Liver (tissue), 9 donors: ENCODE measurements around the gene MXD4. TPM values are rescaled to one million over a fixed set of nuclear protein-coding genes. Genes with fewer than 3 reads are reported as not detected.

Source experiments
- DNase-seq: peaks from one replicate; pipeline ENCODE4 v3.0.0-alpha.2; 2017; ENCODE audit warnings: low spot score
- H3K27ac ChIP-seq, 2 donors: one replicate each; pipeline ENCODE4 v1.7.0; 2013; ENCODE audit warnings: inconsistent platforms in 2 of 2, low read length in 2 of 2, control low read depth in 1 of 2, low read depth in 1 of 2, mild to moderate bottlenecking in 1 of 2
- H3K27me3 ChIP-seq, 4 donors: one replicate each; pipeline versions ENCODE4 v1.6.1 to v1.7.0; 2013; ENCODE audit warnings: low read length in 3 of 4, inconsistent platforms in 1 of 4, mild to moderate bottlenecking in 1 of 4, moderate library complexity in 1 of 4; ENCODE audit not compliant: control insufficient read depth in 4 of 4, insufficient read depth in 4 of 4
- H3K36me3 ChIP-seq, 4 donors: one replicate each; pipeline versions ENCODE4 v1.6.1 to v1.7.0; 2013; ENCODE audit warnings: low read length in 3 of 4, mild to moderate bottlenecking in 3 of 4, low read depth in 1 of 4, moderate library complexity in 1 of 4; ENCODE audit not compliant: control insufficient read depth in 4 of 4, insufficient read depth in 3 of 4
- H3K4me1 ChIP-seq, 4 donors: one replicate each; pipeline versions ENCODE4 v1.6.1 to v1.7.0; 2013; ENCODE audit warnings: low read length in 3 of 4, mild to moderate bottlenecking in 3 of 4, moderate library complexity in 1 of 4; ENCODE audit not compliant: control insufficient read depth in 4 of 4, insufficient read depth in 4 of 4
- H3K4me3 ChIP-seq, 3 donors: one replicate each; pipeline versions ENCODE4 v1.6.1 to v1.7.0; 2013; ENCODE audit warnings: low read length in 3 of 3, control low read depth in 1 of 3, low read depth in 1 of 3, mild to moderate bottlenecking in 1 of 3
- H3K9ac ChIP-seq, 2 donors: one replicate each; pipeline ENCODE4 v1.7.0; 2013; ENCODE audit warnings: low read length in 2 of 2, mild to moderate bottlenecking in 2 of 2, moderate library complexity in 2 of 2, control low read depth in 1 of 2, low read depth in 1 of 2
- H3K9me3 ChIP-seq, 4 donors: one replicate each; pipeline versions ENCODE4 v1.6.1 to v1.7.0; 2013; ENCODE audit warnings: low read length in 3 of 4; ENCODE audit not compliant: control insufficient read depth in 4 of 4
- ATF3 ChIP-seq: IDR thresholded peaks from 2 replicates; pipeline ENCODE4 v1.6.1; 2016; ENCODE audit warnings: antibody characterized with exemption
- CTCF ChIP-seq: fragments of 150-350 bp; IDR thresholded peaks from 2 replicates; pipeline ENCODE4 v1.5.1; 2017; ENCODE audit warnings: improper control_type of control experiment, low read depth, low read length; ENCODE audit not compliant: missing input control
- EGR1 ChIP-seq, 2 donors: IDR thresholded peaks; 2 replicates each; pipeline ENCODE4 v1.6.1; 2016 to 2018; ENCODE audit warnings: antibody characterized with exemption in 2 of 2, low read depth in 2 of 2
- FOXA1 ChIP-seq: IDR thresholded peaks from 2 replicates; pipeline ENCODE4 v1.6.1; 2016; ENCODE audit warnings: antibody characterized with exemption
- FOXA2 ChIP-seq: IDR thresholded peaks from 2 replicates; pipeline ENCODE4 v1.6.1; 2016; ENCODE audit warnings: antibody characterized with exemption
- GABPA ChIP-seq, 2 donors: IDR thresholded peaks in 1 of 2; conservative IDR thresholded peaks in 1 of 2; 2 replicates each; pipeline ENCODE4 v1.6.1; 2016; ENCODE audit warnings: antibody characterized with exemption in 2 of 2, mild to moderate bottlenecking in 1 of 2, moderate library complexity in 1 of 2
- HNF4A ChIP-seq, 2 donors: conservative IDR thresholded peaks; 2 replicates each; pipeline ENCODE4 v1.6.1; 2016; ENCODE audit warnings: antibody characterized with exemption in 2 of 2, mild to moderate bottlenecking in 2 of 2
- HNF4G ChIP-seq: IDR thresholded peaks from 2 replicates; pipeline ENCODE4 v1.6.1; 2016; ENCODE audit warnings: antibody characterized with exemption
- JUND ChIP-seq, 2 donors: IDR thresholded peaks; 2 replicates each; pipeline ENCODE4 v1.6.1; 2016; ENCODE audit warnings: antibody characterized with exemption in 2 of 2
- MAX ChIP-seq: IDR thresholded peaks from 2 replicates; pipeline ENCODE4 v1.6.1; 2016; ENCODE audit warnings: antibody characterized with exemption
- NR2F2 ChIP-seq: IDR thresholded peaks from 2 replicates; pipeline ENCODE4 v1.6.1; 2016; ENCODE audit warnings: antibody characterized with exemption
- RAD21 ChIP-seq, 2 donors: IDR thresholded peaks; 2 replicates each; pipeline ENCODE4 v1.6.1; 2016; ENCODE audit warnings: antibody characterized with exemption in 2 of 2, mild to moderate bottlenecking in 2 of 2
- REST ChIP-seq: IDR thresholded peaks from 2 replicates; pipeline ENCODE4 v1.6.1; 2016; ENCODE audit warnings: antibody characterized with exemption, mild to moderate bottlenecking
- RXRA ChIP-seq, 2 donors: IDR thresholded peaks; 2 replicates each; pipeline ENCODE4 v1.6.1; 2017 to 2018; ENCODE audit warnings: antibody characterized with exemption in 2 of 2, mild to moderate bottlenecking in 1 of 2
- SP1 ChIP-seq: IDR thresholded peaks from 2 replicates; pipeline ENCODE4 v1.6.1; 2018; ENCODE audit warnings: antibody characterized with exemption, mild to moderate bottlenecking
- TAF1 ChIP-seq: conservative IDR thresholded peaks from 2 replicates; pipeline ENCODE4 v1.6.1; 2016; ENCODE audit warnings: antibody characterized with exemption, mild to moderate bottlenecking
- YY1 ChIP-seq: IDR thresholded peaks from 2 replicates; pipeline ENCODE4 v1.6.1; 2016; ENCODE audit warnings: antibody characterized with exemption, mild to moderate bottlenecking
- ZBTB33 ChIP-seq: IDR thresholded peaks from 2 replicates; pipeline ENCODE4 v1.6.1; 2016; ENCODE audit warnings: antibody characterized with exemption
- WGBS: extraction: QIAGEN DNeasy Blood & Tissue Kit; methylation state at CpG from one replicate; pipeline ENCODE4 v1.1.7; 2013; 5-methylcytosine and 5-hydroxymethylcytosine counted together
- polyA plus RNA-seq, 2 donors: library from polyadenylated mRNA; stranded (reverse) in 1 of 2; unstranded in 1 of 2; fragments of 200-250 nt in 1 of 2; fragments of >200 nt in 1 of 2; fragmentation: Nextera tagmentation in 1 of 2; extraction: Ambion mirVana in 1 of 2; gene quantifications; one replicate each; pipeline versions ENCODE4 v1.2.1 to v1.2.3, GENCODE V29; 2013 to 2015
- total RNA-seq, 2 donors: library from RNA; depleted of rRNA; stranded (reverse); fragments of >200 nt; gene quantifications; one replicate each; pipeline ENCODE4 v1.2.3, GENCODE V29; 2014
- donor health status: healthy.
- donor health status: healthy.
- donor health status: healthy.
- donor health status: healthy.
- donor health status: healthy.

Gene MXD4
- total and polyA plus RNA-seq, 4 donors = 6.5 to 19.6 (median 15.9) TPM

- Histone ChIP-seq H3K4me3 (no peak overlapping the region), H3K36me3 (no peaks in the 10 kb centered on the region), H3K27ac (no peak overlapping the region), H3K27me3 (no peaks in the 10 kb centered on the region), H3K4me1 (no peaks in the 10 kb centered on the region), H3K9ac (no peak overlapping the region), H3K9me3 (peaks cover 0 to 5% (median 3%) of the 10 kb centered on the region in 4 donors)
- DNase-seq = peak; percentile 23
- WGBS = 96% methylated on average over 32 of the region's 32 CpGs
- TF ChIP-seq HNF4G (no peak), ATF3 (no peak), SP1 (no peak), NR2F2 (no peak), REST (no peak), RAD21 (IDR thresholded peaks at IDR 0.05) (no peak), ZBTB33 (no peak), MAX (no peak), RXRA (IDR thresholded peaks at IDR 0.05) (no peak), TAF1 (no peak), CTCF (no peak), EGR1 (IDR thresholded peaks at IDR 0.05; ENCODE audit: low read depth in 2 of 2) (no peak), JUND (IDR thresholded peaks at IDR 0.05) (no peak), HNF4A (conservative IDR thresholded peaks at IDR 0.05) (no peak), GABPA (IDR thresholded peaks at IDR 0.05 in 1 of 2, conservative IDR thresholded peaks at IDR 0.05 in 1 of 2) (no peak), FOXA1 (no peak), FOXA2 (no peak), YY1 (no peak)
Measured at GRCh38 chr4:2304321-2304876, 42.5 kb upstream of the MXD4 start.
